DND-41 (cell line): ENCODE results near the gene UBAP2.
"Not testable (repeated sequence)": the region's sequence is repeated elsewhere in the genome, so short reads cannot be mapped to it uniquely, and the experiment has no call there.

Source experiments
- CTCF ChIP-seq: IDR thresholded peaks from 2 replicates; pipeline ENCODE4 v1.5.1; 2012; ENCODE audit warnings: borderline replicate concordance, low read length, moderate library complexity, mild to moderate bottlenecking; ENCODE audit not compliant: poor library complexity, severe bottlenecking; ENCODE audit errors: extremely low read depth
- EZH2 ChIP-seq: IDR thresholded peaks from 3 replicates; pipeline ENCODE4 v1.6.1; 2012; ENCODE audit warnings: borderline replicate concordance, low read depth, mild to moderate bottlenecking, moderate library complexity, low read length, inconsistent platforms; ENCODE audit not compliant: severe bottlenecking

DNA sequence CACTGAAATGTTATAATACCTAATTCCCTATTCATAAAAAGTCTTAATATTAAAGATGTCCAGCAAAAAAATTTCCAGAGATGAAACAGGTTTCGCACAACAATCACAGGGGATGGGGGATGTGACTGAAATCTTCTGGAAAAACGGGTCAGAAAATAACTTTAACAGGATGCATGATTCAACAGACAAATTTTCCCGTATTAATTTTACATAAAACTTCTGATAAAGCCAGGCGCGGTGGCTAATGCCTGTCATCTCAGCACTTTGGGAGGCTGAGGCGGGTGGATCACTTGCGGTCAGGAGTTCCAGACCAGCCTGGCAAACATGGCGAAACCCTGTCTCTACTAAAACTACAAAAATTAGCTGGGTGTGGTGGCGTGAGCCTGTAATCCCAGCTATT, 24.2 kb downstream of the UBAP2 start:
- not testable (repeated sequence) for TF ChIP-seq CTCF, EZH2
